Vagina (tissue), 2 donors: ENCODE data around the gene ESRRG. TPM values are rescaled to one million over a fixed set of nuclear protein-coding genes. Genes with fewer than 3 reads are reported as not detected.

Experiments used
- DNase-seq, 2 donors: peaks; one replicate each; pipeline ENCODE4 v3.0.0-alpha.2; 2017; ENCODE audit errors: extremely low spot score in 2 of 2
- H3K27ac ChIP-seq: fragments of 200-600 bp; sonication (generic); one replicate; pipeline ENCODE4 v1.5.1; 2019
- H3K27me3 ChIP-seq: fragments of 200-600 bp; sonication (generic); one replicate; pipeline ENCODE4 v1.5.1; 2019
- H3K36me3 ChIP-seq, 2 donors: fragments of 200-600 bp; sonication (generic); one replicate each; pipeline ENCODE4 v1.5.1; 2017 to 2019
- H3K4me1 ChIP-seq: fragments of 200-600 bp; sonication (generic); one replicate; pipeline ENCODE4 v1.5.1; 2019
- H3K4me3 ChIP-seq, 2 donors: fragments of 200-600 bp; sonication (generic); 1 replicate in 1 of 2; 2 replicates in 1 of 2; pipeline ENCODE4 v1.5.1; 2016 to 2019
- H3K9me3 ChIP-seq: fragments of 200-600 bp; sonication (generic); one replicate; pipeline ENCODE4 v1.5.1; 2019
- POLR2A ChIP-seq, 2 donors: fragments of 450-650 bp; IDR thresholded peaks; one replicate each; pipeline ENCODE4 v1.6.1; 2017; ENCODE audit warnings: antibody characterized with exemption in 2 of 2, mild to moderate bottlenecking in 2 of 2, moderate library complexity in 2 of 2
- POLR2AphosphoS5 ChIP-seq, 2 donors: sonication (generic); formaldehyde crosslinking; IDR thresholded peaks; one replicate each; pipeline ENCODE4 v1.9.0; 2017; ENCODE audit warnings: antibody characterized with exemption in 2 of 2, mild to moderate bottlenecking in 2 of 2, low read depth in 1 of 2; ENCODE audit not compliant: insufficient read depth in 1 of 2
- intact Hi-C: fragments of 100-400 bp; cut with DNase I; formaldehyde crosslinking; loops from one replicate; pipeline ENCODE4 v1.15.1; 2023
- total RNA-seq: library from RNA; depleted of rRNA; stranded (reverse); fragments of >200 nt; gene quantifications from one replicate; pipeline ENCODE4 v1.2.3, GENCODE V29; 2016
- TF ChIP-seq, protein P1 (sequence below), 3 experiments: fragments of 450-650 bp in 2 of 3; fragments of 200-600 bp in 1 of 3; sonication (generic) in 1 of 3; IDR thresholded peaks; one replicate each; pipeline ENCODE4 v1.5.1; 2017 to 2019; ENCODE audit warnings: antibody characterized with exemption in 3 of 3, mild to moderate bottlenecking in 2 of 3, moderate library complexity in 2 of 3

ESRRG gene
- total RNA-seq, 1 donor from 2014 or later: 0.98 TPM

DNA sequence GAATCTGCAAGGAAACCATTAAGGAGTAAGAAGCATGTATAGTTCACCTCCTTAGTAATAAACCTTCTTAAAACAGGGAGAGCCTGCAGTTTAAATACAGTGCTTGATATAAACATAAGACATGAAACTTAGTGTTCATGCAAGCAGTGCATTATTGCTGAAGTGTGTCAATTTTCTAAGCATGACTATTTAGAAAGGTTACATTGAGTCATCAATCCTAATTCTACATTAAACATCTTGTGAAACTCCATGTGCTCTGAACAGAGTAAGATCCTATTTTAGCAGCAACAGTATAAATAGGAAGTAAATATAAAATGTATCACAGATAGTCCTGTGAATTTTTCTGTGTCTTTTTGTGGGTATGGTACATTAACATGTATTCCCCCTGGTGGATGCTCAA lies 135.5 kb downstream of the ESRRG start:
- no peak overlapping the region for H3K27ac ChIP-seq
- no peaks in the 10 kb centered on the region for H3K36me3 ChIP-seq
- H3K27me3 ChIP-seq: no peaks in the 10 kb centered on the region
- intact Hi-C loops: no loop called here
- no peak overlapping the region for H3K4me3 ChIP-seq
- DNase-seq: no peak
- no peaks in the 10 kb centered on the region for H3K9me3 ChIP-seq
- TF ChIP-seq, protein P1, sequence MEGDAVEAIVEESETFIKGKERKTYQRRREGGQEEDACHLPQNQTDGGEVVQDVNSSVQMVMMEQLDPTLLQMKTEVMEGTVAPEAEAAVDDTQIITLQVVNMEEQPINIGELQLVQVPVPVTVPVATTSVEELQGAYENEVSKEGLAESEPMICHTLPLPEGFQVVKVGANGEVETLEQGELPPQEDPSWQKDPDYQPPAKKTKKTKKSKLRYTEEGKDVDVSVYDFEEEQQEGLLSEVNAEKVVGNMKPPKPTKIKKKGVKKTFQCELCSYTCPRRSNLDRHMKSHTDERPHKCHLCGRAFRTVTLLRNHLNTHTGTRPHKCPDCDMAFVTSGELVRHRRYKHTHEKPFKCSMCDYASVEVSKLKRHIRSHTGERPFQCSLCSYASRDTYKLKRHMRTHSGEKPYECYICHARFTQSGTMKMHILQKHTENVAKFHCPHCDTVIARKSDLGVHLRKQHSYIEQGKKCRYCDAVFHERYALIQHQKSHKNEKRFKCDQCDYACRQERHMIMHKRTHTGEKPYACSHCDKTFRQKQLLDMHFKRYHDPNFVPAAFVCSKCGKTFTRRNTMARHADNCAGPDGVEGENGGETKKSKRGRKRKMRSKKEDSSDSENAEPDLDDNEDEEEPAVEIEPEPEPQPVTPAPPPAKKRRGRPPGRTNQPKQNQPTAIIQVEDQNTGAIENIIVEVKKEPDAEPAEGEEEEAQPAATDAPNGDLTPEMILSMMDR (IDR thresholded peaks at IDR 0.05): no peak
- TF ChIP-seq POLR2AphosphoS5 (IDR thresholded peaks at IDR 0.05; ENCODE audit: insufficient read depth in 1 of 2, low read depth in 1 of 2) (no peak), POLR2A (IDR thresholded peaks at IDR 0.05) (no peak)
- H3K4me1 ChIP-seq: no peaks in the 10 kb centered on the region

DNA sequence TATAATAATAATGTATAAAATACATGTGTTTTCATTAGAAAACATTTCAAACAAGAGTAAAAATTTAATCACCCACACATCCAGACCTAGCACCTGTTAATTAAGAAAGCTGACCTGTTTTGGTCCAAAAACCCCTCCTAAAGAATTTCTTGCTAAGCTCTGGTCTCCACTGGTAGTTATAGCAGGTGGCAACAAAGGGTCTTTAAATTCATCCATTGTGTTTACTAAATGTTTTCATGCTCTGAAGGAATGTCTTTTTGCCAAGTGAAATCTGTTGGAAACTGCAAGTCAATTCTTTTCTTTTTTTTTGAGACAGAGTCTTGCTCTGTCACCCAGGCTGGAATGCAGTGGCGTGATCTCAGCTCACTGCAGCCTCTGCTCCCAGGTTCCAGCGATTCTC lies 141.1 kb downstream of the ESRRG start:
- Histone ChIP-seq H3K4me3 (no peak overlapping the region), H3K4me1 (no peaks in the 10 kb centered on the region), H3K27ac (no peak overlapping the region), H3K27me3 (no peaks in the 10 kb centered on the region), H3K9me3 (no peaks in the 10 kb centered on the region), H3K36me3 (no peaks in the 10 kb centered on the region)
- intact Hi-C loops: no loop called here
- TF ChIP-seq, protein P1 (IDR thresholded peaks at IDR 0.05): no peak
- TF ChIP-seq POLR2AphosphoS5 (IDR thresholded peaks at IDR 0.05; ENCODE audit: insufficient read depth in 1 of 2, low read depth in 1 of 2) (no peak), POLR2A (IDR thresholded peaks at IDR 0.05) (no peak)
- no peak for DNase-seq

DNA sequence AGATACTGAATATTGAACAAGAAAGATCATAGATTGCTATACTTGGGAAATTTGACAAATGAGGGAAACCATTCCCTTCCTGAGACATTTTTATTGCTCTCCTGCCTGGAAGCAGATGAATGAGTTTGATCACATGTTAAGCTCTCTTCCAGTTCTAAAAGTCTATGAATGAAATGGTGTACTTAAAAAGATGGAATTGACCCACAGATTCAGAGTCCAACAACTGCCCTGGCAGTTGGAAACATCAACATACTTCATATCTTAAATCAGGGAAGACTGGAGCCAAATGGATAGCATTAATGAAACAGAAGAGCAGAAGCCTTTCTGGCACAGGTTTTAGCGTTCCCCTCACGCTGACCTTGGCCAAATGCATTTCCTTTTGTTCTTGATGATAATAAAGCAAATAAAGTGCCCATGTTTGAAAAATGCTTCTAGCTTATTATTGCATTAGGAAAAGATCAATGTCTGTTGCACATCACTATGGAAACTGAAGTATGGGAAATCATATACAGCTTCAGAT lies 142.6 kb downstream of the ESRRG start:
- no peaks in the 10 kb centered on the region for H3K9me3 ChIP-seq
- H3K4me1 ChIP-seq: no peaks in the 10 kb centered on the region
- TF ChIP-seq POLR2AphosphoS5 (IDR thresholded peaks at IDR 0.05; ENCODE audit: insufficient read depth in 1 of 2, low read depth in 1 of 2) (no peak), POLR2A (IDR thresholded peaks at IDR 0.05) (no peak)
- TF ChIP-seq, protein P1 (IDR thresholded peaks at IDR 0.05): no peak
- intact Hi-C loops: no loop called here
- no peak for DNase-seq
- no peaks in the 10 kb centered on the region for H3K27me3 ChIP-seq
- no peak overlapping the region for H3K27ac ChIP-seq
- H3K36me3 ChIP-seq: no peaks in the 10 kb centered on the region
- H3K4me3 ChIP-seq: no peak overlapping the region

DNA sequence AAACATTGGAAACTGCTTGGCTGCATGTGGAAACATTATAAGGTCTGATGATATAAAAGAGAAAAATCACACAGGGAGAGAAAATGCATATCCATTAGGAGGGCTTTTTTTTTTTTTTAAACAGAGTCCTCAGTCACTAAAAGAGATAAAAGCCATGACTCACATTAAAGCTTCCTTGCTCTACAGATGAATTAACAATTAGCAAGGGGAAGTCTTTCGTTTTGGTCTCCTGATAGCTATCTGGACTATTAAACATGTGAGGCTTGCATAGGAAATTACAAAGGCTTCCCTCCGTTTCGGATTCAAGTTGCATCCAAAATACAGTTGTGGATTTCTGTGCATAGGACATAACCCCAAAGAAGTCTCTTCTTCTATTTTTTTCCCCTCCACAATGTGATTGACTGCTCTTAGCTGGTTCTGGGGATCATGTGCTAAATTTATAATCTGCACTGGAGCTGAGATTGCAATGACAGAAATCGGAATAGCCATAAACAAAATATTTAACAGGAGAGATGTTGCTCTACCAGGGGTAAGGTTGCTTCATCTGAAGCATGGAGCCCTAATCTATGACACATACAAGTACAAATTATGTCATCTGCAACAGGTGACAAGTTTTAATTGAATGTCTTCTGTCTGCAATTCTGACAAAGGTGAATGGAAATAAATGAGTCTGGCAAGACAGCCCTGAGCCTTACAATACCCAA lies 146.8 kb downstream of the ESRRG start:
- intact Hi-C loops: no loop called here
- no peaks in the 10 kb centered on the region for H3K27me3 ChIP-seq
- no peak for TF ChIP-seq POLR2AphosphoS5 (IDR thresholded peaks at IDR 0.05; ENCODE audit: insufficient read depth in 1 of 2, low read depth in 1 of 2)
- TF ChIP-seq POLR2A (IDR thresholded peaks at IDR 0.05): no peak
- TF ChIP-seq, protein P1 (IDR thresholded peaks at IDR 0.05): no peak
- H3K27ac ChIP-seq: no peak overlapping the region
- H3K9me3 ChIP-seq: no peaks in the 10 kb centered on the region
- no peak for DNase-seq
- no peak overlapping the region for H3K4me3 ChIP-seq
- H3K4me1 ChIP-seq: no peaks in the 10 kb centered on the region
- no peaks in the 10 kb centered on the region for H3K36me3 ChIP-seq

DNA sequence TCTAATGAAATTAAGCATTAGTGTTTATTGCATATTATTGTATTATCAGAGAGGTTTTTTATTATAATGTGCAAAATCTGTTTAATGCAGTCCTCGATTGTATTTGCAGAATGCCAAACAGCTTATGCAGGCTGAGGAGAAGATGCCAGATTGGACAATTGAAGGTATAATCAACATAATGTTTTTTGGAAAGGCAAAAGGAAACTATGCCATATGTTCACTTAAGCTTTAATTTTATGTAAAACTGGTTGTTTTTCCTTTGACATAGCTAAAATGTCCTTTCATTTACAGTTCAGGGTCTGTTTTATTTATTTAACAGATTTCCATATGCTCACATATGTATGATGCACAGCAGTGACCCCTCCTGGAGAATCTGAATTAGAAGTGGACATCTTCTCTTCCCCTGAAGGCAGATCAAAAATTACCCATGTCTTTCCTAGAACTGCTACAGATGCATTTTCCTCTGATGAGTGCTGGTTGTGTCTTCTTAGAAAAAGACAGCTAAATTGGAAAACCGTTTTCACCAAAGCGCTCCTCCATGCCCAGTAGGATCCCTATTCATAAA lies 156.5 kb downstream of the ESRRG start:
- intact Hi-C loops: no loop called here
- TF ChIP-seq, protein P1 (IDR thresholded peaks at IDR 0.05): no peak
- TF ChIP-seq POLR2AphosphoS5 (IDR thresholded peaks at IDR 0.05; ENCODE audit: insufficient read depth in 1 of 2, low read depth in 1 of 2) (no peak), POLR2A (IDR thresholded peaks at IDR 0.05) (no peak)
- H3K4me3 ChIP-seq: no peak overlapping the region

More for the DNA sequence above, 156.5 kb downstream of the ESRRG start:
- no peak overlapping the region for H3K27ac ChIP-seq
- H3K9me3 ChIP-seq: no peaks in the 10 kb centered on the region
- DNase-seq: no peak
- H3K4me1 ChIP-seq: no peaks in the 10 kb centered on the region
- H3K27me3 ChIP-seq: no peaks in the 10 kb centered on the region
- H3K36me3 ChIP-seq: no peaks in the 10 kb centered on the region
